ENCODE results near the gene DOP1B. TPM values are rescaled to one million over a fixed set of nuclear protein-coding genes. Genes with fewer than 3 reads are reported as not detected.

Gene DOP1B
- total RNA-seq, 1 experiment from 2014 or later: 54.3 TPM

DNA sequence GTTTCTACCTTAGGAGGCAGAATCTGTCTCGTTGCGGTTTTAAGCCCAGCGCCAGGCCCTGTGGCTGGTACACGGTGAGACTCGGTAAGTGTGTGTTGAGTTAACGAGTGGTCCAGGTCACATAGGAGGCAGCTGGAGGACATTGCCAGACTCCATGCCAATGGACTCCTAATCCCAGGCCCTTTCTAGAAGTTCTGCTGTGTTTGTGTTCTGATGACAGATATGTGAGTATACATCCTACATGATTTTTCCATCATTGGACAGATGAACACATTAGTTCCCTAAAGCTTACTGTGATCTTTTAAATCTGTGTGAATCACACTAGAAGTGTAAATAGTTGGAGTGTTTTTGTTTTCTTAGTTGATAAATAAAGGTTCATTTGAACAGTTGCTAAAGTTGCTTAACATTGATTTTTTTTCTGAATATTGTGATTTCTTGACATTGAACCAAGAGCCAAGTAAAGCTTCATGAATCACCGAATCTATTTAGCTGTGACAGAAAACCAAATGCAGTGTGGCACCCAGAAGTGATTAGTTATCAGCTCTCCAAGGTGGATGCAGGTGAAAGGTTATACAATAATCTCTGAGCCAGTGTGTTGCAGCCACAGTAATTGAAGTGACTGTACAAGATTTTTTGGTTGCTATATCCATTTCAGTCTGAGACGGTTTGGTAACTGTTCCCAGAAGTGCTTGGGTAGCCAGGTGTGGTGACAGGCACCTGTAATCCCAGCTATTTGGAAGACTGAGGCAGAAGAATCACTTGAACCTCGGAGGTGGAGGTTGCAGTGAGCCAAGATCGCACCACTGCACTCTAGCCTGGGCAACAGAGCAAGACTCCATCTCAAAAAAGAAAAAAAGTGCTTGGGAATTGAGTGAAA lies 46.3 kb downstream of the DOP1B start:
- DNase-seq (ENCODE audit: low read depth): peak; percentile 49

DNA sequence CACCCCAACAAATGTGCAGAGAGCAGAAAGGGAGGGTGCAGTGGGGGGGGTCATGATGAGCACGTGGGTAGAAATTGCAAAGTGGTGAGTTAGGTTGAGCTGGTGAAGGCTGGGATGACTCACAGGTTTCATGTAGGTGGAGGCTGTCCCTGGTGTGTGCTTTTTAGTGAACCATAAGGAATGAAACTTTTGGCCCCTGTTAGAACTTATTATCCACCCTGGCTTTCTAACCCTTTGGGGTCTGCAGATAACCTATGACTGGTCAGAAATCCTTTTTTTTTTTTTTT lies 46.9 kb downstream of the DOP1B start:
- DNase-seq (ENCODE audit: low read depth): peak; percentile 95

DNA sequence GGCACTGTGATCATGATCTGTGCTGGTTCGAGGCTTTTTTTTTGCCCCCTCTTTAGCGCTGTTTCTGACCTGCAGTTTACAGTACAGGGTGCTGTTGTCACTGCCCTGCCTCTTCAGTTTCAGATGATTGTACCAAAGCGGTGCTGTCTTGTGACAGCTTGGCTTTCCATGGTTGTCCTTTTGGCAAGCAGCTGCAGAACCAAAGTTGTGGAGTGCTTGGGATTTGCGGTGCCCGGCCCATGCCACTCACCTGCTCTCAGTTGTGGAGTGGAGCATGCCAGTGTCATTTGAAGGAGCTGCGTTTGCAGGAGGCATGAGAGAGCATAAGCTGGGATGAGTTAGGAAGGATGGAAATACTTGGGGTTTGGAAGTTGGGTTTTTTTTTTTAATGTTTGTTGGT lies 48.4 kb downstream of the DOP1B start:
- no peak for DNase-seq (ENCODE audit: low read depth)

DNA sequence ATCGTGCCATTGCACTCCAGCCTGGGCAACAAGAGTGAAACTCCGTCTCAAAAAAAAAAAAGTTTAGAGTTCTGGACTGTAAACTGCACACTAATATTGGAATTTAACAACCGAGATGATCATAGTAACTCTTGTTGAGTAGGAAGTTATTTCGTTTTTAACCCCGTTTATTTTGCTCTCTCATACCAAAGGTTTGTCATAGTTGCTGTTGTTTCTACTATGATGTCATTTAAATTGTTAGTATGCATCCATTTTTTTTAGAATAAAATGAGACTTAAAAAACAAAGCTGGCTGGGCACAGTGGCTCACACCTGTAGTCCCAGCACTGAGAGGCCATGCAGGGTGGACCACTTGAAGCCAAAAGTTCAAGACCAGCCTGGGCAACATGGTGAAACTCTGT lies 49.3 kb downstream of the DOP1B start:
- DNase-seq (ENCODE audit: low read depth): peak; percentile 46

Other genes starting within 250 kb of the DOP1B start
- 16.7 and 20.1 TPM in 2 replicates for gene SETD4, start 96.3 kb upstream of the DOP1B start, total RNA-seq (2014; rRNA removed; shearing (Covaris generic))
- 314 and 339 TPM in 2 replicates for gene CBR1, start 86.8 kb upstream of the DOP1B start, total RNA-seq (2014; rRNA removed; shearing (Covaris generic))
- gene CBR3, start 21.7 kb upstream of the DOP1B start, total RNA-seq (2014; rRNA removed; shearing (Covaris generic)): 57.9 and 75.6 TPM in 2 replicates
- 25.9 and 35.2 TPM in 2 replicates for gene MORC3, start 163.4 kb downstream of the DOP1B start, total RNA-seq (2014; rRNA removed; shearing (Covaris generic))
- 14.4 and 21.4 TPM in 2 replicates for gene CHAF1B, start 228.6 kb downstream of the DOP1B start, total RNA-seq (2014; rRNA removed; shearing (Covaris generic))

Data from M059J (cell line).